HEK293T (cell line): ENCODE data around the gene HELZ.
A peak's percentile ranks its signal among the peaks of the same experiment; 100 is the strongest.

ENCODE experiments used
- CTCF ChIA-PET: fragments of 350-600 bp; formaldehyde crosslinking; extraction: SDS; loops from one replicate; lab custom pipeline; 2021; ENCODE audit warnings: antibody characterized with exemption, inconsistent platforms; lab: Yijun Ruan, JAX
- POLR2A ChIA-PET: fragments of 350-600 bp; formaldehyde crosslinking; extraction: SDS; loops from one replicate; lab custom pipeline; 2020; ENCODE audit warnings: antibody characterized with exemption, inconsistent platforms; lab: Yijun Ruan, JAX
- DNase-seq: peaks from one replicate; pipeline ENCODE4 v3.0.0; 2012; ENCODE audit warnings: mixed read lengths; ENCODE audit errors: extremely low spot score
- ARNT ChIP-seq: fragments of 450-650 bp; IDR thresholded peaks from 2 replicates; pipeline ENCODE4 v1.6.1; 2017; ENCODE audit warnings: mild to moderate bottlenecking
- BHLHE40 ChIP-seq: fragments of 450-650 bp; IDR thresholded peaks from 2 replicates; pipeline ENCODE4 v1.6.1; 2016; ENCODE audit warnings: mild to moderate bottlenecking, moderate library complexity, borderline replicate concordance
- CTBP1 ChIP-seq: fragments of 450-650 bp; IDR thresholded peaks from 2 replicates; pipeline ENCODE4 v1.6.1; 2016; ENCODE audit warnings: borderline replicate concordance
- ELF4 ChIP-seq: fragments of 450-650 bp; IDR thresholded peaks from 2 replicates; pipeline ENCODE4 v1.6.1; 2017; ENCODE audit warnings: antibody characterized with exemption
- FOXA1 ChIP-seq: fragments of 450-650 bp; IDR thresholded peaks from 2 replicates; pipeline ENCODE4 v1.6.1; 2016; ENCODE audit warnings: mild to moderate bottlenecking
- FOXK2 ChIP-seq: fragments of 450-650 bp; IDR thresholded peaks from 2 replicates; pipeline ENCODE4 v1.6.1; 2016; ENCODE audit warnings: mild to moderate bottlenecking
- FOXM1 ChIP-seq: fragments of 450-650 bp; IDR thresholded peaks from 2 replicates; pipeline ENCODE4 v1.6.1; 2017; ENCODE audit warnings: mild to moderate bottlenecking, borderline replicate concordance
- HDGF ChIP-seq: fragments of 450-650 bp; IDR thresholded peaks from 2 replicates; pipeline ENCODE4 v1.6.1; 2017; ENCODE audit warnings: antibody characterized with exemption, borderline replicate concordance
- L3MBTL2 ChIP-seq: fragments of 450-650 bp; conservative IDR thresholded peaks from 2 replicates; pipeline ENCODE4 v1.6.1; 2016; ENCODE audit warnings: mild to moderate bottlenecking
- LEF1 ChIP-seq: fragments of 450-650 bp; IDR thresholded peaks from 2 replicates; pipeline ENCODE4 v1.6.1; 2017; ENCODE audit warnings: mild to moderate bottlenecking, borderline replicate concordance
- NFRKB ChIP-seq: fragments of 450-650 bp; IDR thresholded peaks from 2 replicates; pipeline ENCODE4 v1.6.1; 2016; ENCODE audit warnings: mild to moderate bottlenecking, moderate library complexity
- SP1 ChIP-seq: fragments of 450-650 bp; IDR thresholded peaks from 2 replicates; pipeline ENCODE4 v1.6.1; 2017
- SUZ12 ChIP-seq: fragments of 450-650 bp; IDR thresholded peaks from 2 replicates; pipeline ENCODE4 v1.6.1; 2016; ENCODE audit warnings: mild to moderate bottlenecking
- TARDBP ChIP-seq: fragments of 450-650 bp; IDR thresholded peaks from 2 replicates; pipeline ENCODE4 v1.6.1; 2016
- ZNF384 ChIP-seq: fragments of 450-650 bp; IDR thresholded peaks from 2 replicates; pipeline ENCODE4 v1.6.1; 2016
- TF ChIP-seq, protein P1 (sequence below): fragments of 450-650 bp; IDR thresholded peaks from 2 replicates; pipeline ENCODE4 v1.6.1; 2016

The HELZ gene

DNA sequence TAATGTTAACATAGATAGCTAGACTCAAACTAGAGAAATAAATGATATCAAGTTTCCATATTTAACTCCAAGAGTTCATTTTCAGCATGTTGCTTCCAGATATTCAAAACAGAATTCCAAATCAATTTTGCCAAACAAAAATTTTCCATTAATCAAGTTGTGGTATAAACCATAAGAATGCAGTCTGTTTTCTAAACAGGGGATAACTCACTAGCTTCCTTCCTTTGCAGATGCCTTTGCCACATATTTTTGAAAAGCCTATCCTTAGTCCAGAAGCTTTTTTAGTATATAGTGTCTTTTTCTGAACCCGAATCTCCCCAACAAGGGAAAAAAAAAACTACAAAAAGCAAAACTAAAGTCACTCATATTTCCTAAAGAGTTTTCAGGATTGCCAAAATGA is 61.5 kb downstream of the HELZ start:
- DNase-seq = no peak
- ChIA-PET CTCF (no interaction called here), POLR2A (no interaction called here)
- TF ChIP-seq LEF1 (no peak), ELF4 (no peak), L3MBTL2 (no peak), SUZ12 (no peak), CTBP1 (no peak), TARDBP (no peak), HDGF (no peak), SP1 (no peak), FOXK2 (no peak), FOXM1 (no peak), ZNF384 (no peak), ARNT (no peak), NFRKB (no peak), FOXA1 (no peak)
- TF ChIP-seq, protein P1, sequence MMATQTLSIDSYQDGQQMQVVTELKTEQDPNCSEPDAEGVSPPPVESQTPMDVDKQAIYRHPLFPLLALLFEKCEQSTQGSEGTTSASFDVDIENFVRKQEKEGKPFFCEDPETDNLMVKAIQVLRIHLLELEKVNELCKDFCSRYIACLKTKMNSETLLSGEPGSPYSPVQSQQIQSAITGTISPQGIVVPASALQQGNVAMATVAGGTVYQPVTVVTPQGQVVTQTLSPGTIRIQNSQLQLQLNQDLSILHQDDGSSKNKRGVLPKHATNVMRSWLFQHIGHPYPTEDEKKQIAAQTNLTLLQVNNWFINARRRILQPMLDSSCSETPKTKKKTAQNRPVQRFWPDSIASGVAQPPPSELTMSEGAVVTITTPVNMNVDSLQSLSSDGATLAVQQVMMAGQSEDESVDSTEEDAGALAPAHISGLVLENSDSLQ = no peak

DNA sequence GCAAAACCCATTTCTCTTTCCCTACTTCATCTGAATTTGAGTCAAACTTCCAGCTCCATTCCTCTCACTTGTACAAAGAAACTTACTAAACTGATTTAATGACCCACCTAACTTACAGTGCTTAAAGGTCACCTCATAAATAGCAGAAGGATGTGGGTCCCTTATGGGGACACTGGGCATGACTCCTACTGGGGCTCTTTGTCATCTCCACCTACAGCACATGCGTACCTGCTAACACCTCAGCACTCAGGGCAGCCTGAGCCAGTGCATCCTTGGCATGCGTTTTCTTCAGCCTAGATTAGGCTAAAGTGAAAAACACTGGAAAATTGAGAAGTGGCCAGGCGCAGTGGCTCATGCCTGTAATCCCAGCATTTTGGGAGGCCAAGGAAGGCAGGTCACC is 63.2 kb downstream of the HELZ start:
- TF ChIP-seq NFRKB (no peak), SP1 (no peak), CTBP1 (no peak), L3MBTL2 (no peak), LEF1 (no peak), FOXA1 (no peak), ZNF384 (no peak), ARNT (no peak), HDGF (no peak), BHLHE40 (no peak), FOXK2 (no peak), SUZ12 (no peak)
- TF ChIP-seq, protein P1 = no peak
- DNase-seq = no peak
- CTCF ChIA-PET = no interaction called here
- POLR2A ChIA-PET = no interaction called here

DNA sequence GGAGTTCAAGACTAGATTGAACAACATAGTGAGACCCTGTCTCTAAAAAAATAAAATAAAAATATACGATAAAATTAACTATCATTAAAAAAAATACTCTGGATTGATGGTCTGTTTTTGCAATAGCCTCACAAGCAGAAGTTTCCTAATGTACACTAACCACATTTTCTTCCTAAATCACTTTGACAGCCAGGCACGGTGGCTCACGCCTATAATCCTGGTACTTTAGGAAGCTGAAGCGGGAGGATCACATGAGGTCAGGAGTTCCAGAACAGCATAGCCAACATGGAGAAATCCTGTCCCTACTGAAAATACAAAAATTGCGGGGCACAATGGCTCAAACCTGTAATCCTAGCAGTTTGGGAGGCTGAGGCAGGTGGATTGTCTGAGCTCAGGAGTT is 64.7 kb downstream of the HELZ start:
- ChIA-PET CTCF (no interaction called here), POLR2A (no interaction called here)
- TF ChIP-seq, protein P1 = peak; percentile 57; the same call in 1 of the 2 replicates
- no peak for TF ChIP-seq ELF4
- TF ChIP-seq TARDBP = no peak
- no peak for DNase-seq

DNA sequence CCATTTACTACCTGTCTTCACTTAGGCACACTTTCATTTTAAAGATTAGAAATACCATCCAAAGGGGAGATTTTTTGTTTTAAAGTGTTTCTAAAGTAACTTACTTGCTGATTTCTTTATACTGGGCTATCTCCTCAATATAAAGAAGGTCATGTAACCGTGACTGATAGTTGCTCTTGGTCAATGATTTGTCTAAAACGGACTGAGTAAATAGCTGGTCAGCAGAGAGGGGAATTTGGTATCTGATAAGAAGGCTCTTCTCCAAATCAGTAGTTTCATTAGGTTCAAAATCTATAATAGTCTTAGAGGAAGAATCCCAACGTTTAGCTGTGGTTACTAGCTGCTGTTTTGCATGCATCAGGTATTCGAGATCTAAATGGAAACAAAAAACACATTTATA is 66.4 kb downstream of the HELZ start:
- ChIA-PET POLR2A (no interaction called here), CTCF (no interaction called here)
- TF ChIP-seq CTBP1 = no peak
- TF ChIP-seq SP1 = no peak
- TF ChIP-seq HDGF = no peak
- no peak for TF ChIP-seq FOXM1
- no peak for TF ChIP-seq SUZ12
- DNase-seq = no peak

DNA sequence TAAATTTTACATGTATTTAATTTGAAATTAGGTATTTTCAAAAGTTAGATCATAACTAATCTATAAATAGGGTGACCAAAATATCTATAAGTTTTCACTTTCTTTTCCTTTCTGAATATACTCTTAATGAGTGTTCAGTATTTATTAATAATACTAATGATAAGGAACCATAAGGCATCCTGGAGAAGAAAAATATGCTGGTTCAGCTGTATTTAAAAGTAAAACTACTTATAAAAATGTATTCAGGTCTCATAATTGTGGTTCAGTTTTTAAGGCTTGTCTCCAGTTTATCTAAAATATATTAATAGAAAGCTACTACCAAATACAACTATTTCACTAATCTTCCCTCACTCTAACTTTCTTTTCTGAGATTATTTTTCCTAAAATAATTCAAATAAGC is 67.3 kb downstream of the HELZ start:
- no peak for DNase-seq
- POLR2A ChIA-PET = no interaction called here
- no peak for TF ChIP-seq SP1
- TF ChIP-seq ZNF384 = no peak
- no peak for TF ChIP-seq CTBP1
- no peak for TF ChIP-seq LEF1
- TF ChIP-seq HDGF = no peak
- no peak for TF ChIP-seq FOXK2
- TF ChIP-seq, protein P1 = no peak
- no peak for TF ChIP-seq ELF4
- no peak for TF ChIP-seq FOXM1
- no peak for TF ChIP-seq L3MBTL2
- TF ChIP-seq BHLHE40 = no peak
- no peak for TF ChIP-seq NFRKB
- TF ChIP-seq FOXA1 = no peak
- TF ChIP-seq ARNT = no peak
- CTCF ChIA-PET = interaction anchor here (0.6 kb wide), 1 partner anchor 426 kb away, joined by 4 read pairs; no protein-coding TSS in a partner anchor

DNA sequence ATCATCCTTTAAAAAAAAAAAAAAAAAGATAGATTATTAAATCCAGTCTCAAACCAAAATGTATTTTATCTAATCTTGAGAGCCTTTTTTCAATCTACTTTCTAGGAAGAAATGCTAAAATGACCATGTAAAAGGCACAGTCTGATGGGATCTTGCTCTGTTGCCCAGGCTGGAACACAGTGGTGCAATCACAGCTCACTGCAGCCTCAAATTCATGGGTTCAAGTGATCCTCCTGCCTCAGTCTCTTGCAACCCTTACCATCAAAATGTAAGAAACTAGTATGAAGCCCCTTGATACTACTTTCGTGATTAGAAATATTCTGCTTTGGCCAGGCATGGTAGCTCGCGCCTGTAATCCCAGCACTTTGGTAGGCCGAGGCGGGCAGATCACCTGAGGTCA is 70.8 kb downstream of the HELZ start:
- TF ChIP-seq ZNF384 (no peak), LEF1 (no peak), FOXK2 (no peak), SUZ12 (no peak)
- TF ChIP-seq, protein P1 = no peak
- no peak for DNase-seq
- ChIA-PET POLR2A (no interaction called here), CTCF (no interaction called here)

DNA sequence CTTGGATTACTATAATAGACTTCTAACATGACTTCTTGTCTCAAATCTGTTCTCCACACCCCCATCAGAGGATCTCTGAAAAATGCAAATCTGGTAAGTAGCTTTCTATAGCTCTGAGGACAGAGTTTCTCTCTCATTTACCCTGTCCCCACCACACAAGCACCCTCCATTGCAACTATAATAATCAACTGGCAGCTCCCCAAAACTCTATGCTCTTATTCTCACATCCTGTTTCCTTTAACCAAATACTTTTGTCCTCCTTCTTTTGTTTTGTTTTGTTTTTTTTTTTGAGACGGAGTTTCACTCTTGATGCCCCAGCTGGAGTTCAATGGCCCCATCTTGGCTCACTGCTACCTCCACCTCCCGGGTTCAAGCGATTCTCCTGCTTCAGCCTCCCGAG is 73.4 kb downstream of the HELZ start:
- POLR2A ChIA-PET = no interaction called here
- TF ChIP-seq SP1 (no peak), SUZ12 (no peak), ELF4 (no peak), L3MBTL2 (no peak), ZNF384 (no peak), FOXM1 (no peak), ARNT (no peak), FOXK2 (no peak), FOXA1 (no peak), NFRKB (no peak), BHLHE40 (no peak), TARDBP (no peak), LEF1 (no peak), HDGF (no peak), CTBP1 (no peak)
- TF ChIP-seq, protein P1 = no peak
- DNase-seq = no peak
- CTCF ChIA-PET = interaction anchor here (0.6 kb wide), 2 partner anchors 44 to 45 kb away, joined by 3 to 7 read pairs; no protein-coding TSS in a partner anchor
